Mesendoderm (in vitro differentiated cells): ENCODE data around the gene CARD14.

Source experiments
- DNase-seq: peaks from one replicate; pipeline ENCODE4 v3.0.0; 2013
- H2AK5ac ChIP-seq: 2 replicates; pipeline ENCODE4 v1.6.1; 2013; ENCODE audit warnings: low read length, inconsistent platforms
- H2BK120ac ChIP-seq: 2 replicates; pipeline ENCODE4 v1.6.1; 2013; ENCODE audit warnings: low read depth, mild to moderate bottlenecking, low read length, moderate library complexity, mixed read lengths
- H2BK15ac ChIP-seq: replicated peaks from 2 replicates; pipeline ENCODE4 v1.6.1; 2013; ENCODE audit warnings: low read depth, mild to moderate bottlenecking, moderate library complexity
- H2BK5ac ChIP-seq: 2 replicates; pipeline ENCODE4 v1.6.1; 2013; ENCODE audit warnings: low read length, inconsistent platforms
- H3K18ac ChIP-seq: 2 replicates; pipeline ENCODE4 v1.6.1; 2013; ENCODE audit warnings: mild to moderate bottlenecking, low read length, mixed read lengths
- H3K23ac ChIP-seq: one replicate; pipeline ENCODE4 v1.6.1; 2013; ENCODE audit warnings: low read length
- H3K27ac ChIP-seq: 2 replicates; pipeline ENCODE4 v1.5.1; 2013; ENCODE audit warnings: low read depth, mild to moderate bottlenecking, inconsistent platforms, low read length, moderate library complexity
- H3K27me3 ChIP-seq: 2 replicates; pipeline ENCODE4 v1.6.1; 2013; ENCODE audit warnings: low read length, control low read depth, mild to moderate bottlenecking, inconsistent platforms; ENCODE audit not compliant: insufficient read depth, poor library complexity
- H3K36me3 ChIP-seq: 2 replicates; pipeline ENCODE4 v1.6.1; 2013; ENCODE audit warnings: low read length, inconsistent platforms; ENCODE audit not compliant: control insufficient read depth, insufficient read depth
- H3K4ac ChIP-seq: one replicate; pipeline ENCODE4 v1.6.1; 2013; ENCODE audit warnings: low read depth, mild to moderate bottlenecking, low read length, moderate library complexity
- H3K4me1 ChIP-seq: 2 replicates; pipeline ENCODE4 v1.6.1; 2013; ENCODE audit warnings: low read depth, low read length, inconsistent platforms; ENCODE audit not compliant: control insufficient read depth
- H3K4me2 ChIP-seq: 2 replicates; pipeline ENCODE4 v1.6.1; 2013; ENCODE audit warnings: low read length
- H3K4me3 ChIP-seq: 2 replicates; pipeline ENCODE4 v1.5.1; 2013; ENCODE audit warnings: mild to moderate bottlenecking, low read length
- H3K56ac ChIP-seq: one replicate; pipeline ENCODE4 v1.6.1; 2013; ENCODE audit warnings: low read length
- H3K79me1 ChIP-seq: 2 replicates; pipeline ENCODE4 v1.6.1; 2013; ENCODE audit warnings: low read length, inconsistent platforms
- H3K79me2 ChIP-seq: 2 replicates; pipeline ENCODE4 v1.6.1; 2013; ENCODE audit warnings: mild to moderate bottlenecking, low read length; ENCODE audit not compliant: control insufficient read depth, insufficient read depth
- H3K9ac ChIP-seq: 2 replicates; pipeline ENCODE4 v1.6.1; 2013; ENCODE audit warnings: low read length, inconsistent platforms
- H4K5ac ChIP-seq: one replicate; pipeline ENCODE4 v1.6.1; 2013; ENCODE audit warnings: low read length
- H4K8ac ChIP-seq: one replicate; pipeline ENCODE4 v1.6.1; 2013; ENCODE audit warnings: low read depth, mild to moderate bottlenecking, control low read depth, low read length, moderate library complexity
- WGBS: extraction: QIAGEN DNeasy Blood & Tissue Kit; methylation state at CpG from one replicate; pipeline ENCODE4 v1.1.7; 2013; ENCODE audit warnings: low lambda C conversion rate, missing lambda C conversion rate; ENCODE audit not compliant: insufficient coverage; ENCODE audit errors: extremely low coverage; 5-methylcytosine and 5-hydroxymethylcytosine counted together

CARD14 gene

DNA sequence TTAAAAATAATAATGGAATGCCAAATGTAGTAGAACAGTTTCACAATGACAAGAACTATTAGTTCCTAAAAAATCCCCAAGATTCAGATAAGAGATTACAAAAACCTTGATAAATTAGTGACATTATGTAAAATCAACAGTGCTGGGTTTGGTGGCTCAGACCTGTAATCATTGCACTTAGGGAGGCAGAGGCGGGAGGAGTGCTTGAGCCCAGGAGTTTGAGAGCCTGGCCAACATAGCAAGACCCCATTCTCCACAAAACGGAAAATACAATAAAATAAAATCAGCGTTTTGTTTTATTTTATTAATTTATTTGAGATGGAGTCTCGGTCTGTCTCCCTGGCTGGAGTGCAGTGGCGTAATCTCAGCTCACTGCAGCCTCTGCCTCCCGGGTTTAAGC, 4.1 kb downstream of the CARD14 start:
- no peak overlapping the region for H3K9ac ChIP-seq
- no peak overlapping the region for H4K8ac ChIP-seq

DNA sequence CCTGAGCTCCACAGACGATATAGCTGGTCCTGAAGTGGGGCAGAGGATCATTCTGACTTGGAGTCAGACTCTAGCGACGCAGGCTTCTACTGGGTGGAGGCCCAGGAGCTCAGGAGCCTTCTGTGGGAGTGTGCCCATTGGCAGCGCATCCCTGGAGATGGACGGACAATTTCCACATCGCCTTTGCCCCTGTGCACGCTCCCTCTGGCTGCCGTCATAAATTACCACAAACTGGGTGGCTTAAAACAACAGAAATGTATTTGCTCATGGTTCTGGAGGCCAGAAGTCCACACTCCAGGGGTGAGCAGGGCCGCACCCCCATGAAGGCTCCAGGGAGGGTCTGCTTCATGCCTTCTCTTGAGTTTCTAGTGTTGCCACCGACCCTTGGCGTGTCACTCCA, 6.9 kb downstream of the CARD14 start:
- no peaks in the 10 kb centered on the region for H3K79me2 ChIP-seq
- H3K4ac ChIP-seq: no peak overlapping the region
- no peaks in the 10 kb centered on the region for H3K27me3 ChIP-seq
- H3K56ac ChIP-seq: no peak overlapping the region
- H2AK5ac ChIP-seq: no peak overlapping the region
- no peak overlapping the region for H2BK15ac ChIP-seq
- H3K4me1 ChIP-seq: no peaks in the 10 kb centered on the region
- no peak overlapping the region for H4K8ac ChIP-seq
- no peak overlapping the region for H3K18ac ChIP-seq
- no peak for DNase-seq
- H3K4me3 ChIP-seq: no peak overlapping the region
- no peak overlapping the region for H3K4me2 ChIP-seq
- no peaks in the 10 kb centered on the region for H3K79me1 ChIP-seq
- no peak overlapping the region for H4K5ac ChIP-seq
- no peak overlapping the region for H3K27ac ChIP-seq
- no peak overlapping the region for H2BK5ac ChIP-seq
- no peaks in the 10 kb centered on the region for H3K36me3 ChIP-seq
- WGBS: no CpG with 5 or more reads among the region's 11 CpGs
- H3K23ac ChIP-seq: no peak overlapping the region
- H2BK120ac ChIP-seq: no peak overlapping the region
- H3K9ac ChIP-seq: no peak overlapping the region

More for the DNA sequence above, 4.1 kb downstream of the CARD14 start:
- WGBS: no CpG with 5 or more reads among the region's 6 CpGs
- Histone ChIP-seq H2BK120ac (no peak overlapping the region), H3K18ac (no peak overlapping the region), H4K5ac (no peak overlapping the region), H2AK5ac (no peak overlapping the region), H3K79me2 (no peaks in the 10 kb centered on the region), H3K4me2 (no peak overlapping the region), H3K56ac (no peak overlapping the region), H3K27me3 (no peaks in the 10 kb centered on the region), H3K79me1 (no peaks in the 10 kb centered on the region), H3K4me1 (no peaks in the 10 kb centered on the region), H3K27ac (no peak overlapping the region), H3K23ac (no peak overlapping the region), H3K4me3 (no peak overlapping the region), H2BK15ac (no peak overlapping the region), H3K4ac (no peak overlapping the region), H3K36me3 (no peaks in the 10 kb centered on the region), H2BK5ac (no peak overlapping the region)
- no peak for DNase-seq

DNA sequence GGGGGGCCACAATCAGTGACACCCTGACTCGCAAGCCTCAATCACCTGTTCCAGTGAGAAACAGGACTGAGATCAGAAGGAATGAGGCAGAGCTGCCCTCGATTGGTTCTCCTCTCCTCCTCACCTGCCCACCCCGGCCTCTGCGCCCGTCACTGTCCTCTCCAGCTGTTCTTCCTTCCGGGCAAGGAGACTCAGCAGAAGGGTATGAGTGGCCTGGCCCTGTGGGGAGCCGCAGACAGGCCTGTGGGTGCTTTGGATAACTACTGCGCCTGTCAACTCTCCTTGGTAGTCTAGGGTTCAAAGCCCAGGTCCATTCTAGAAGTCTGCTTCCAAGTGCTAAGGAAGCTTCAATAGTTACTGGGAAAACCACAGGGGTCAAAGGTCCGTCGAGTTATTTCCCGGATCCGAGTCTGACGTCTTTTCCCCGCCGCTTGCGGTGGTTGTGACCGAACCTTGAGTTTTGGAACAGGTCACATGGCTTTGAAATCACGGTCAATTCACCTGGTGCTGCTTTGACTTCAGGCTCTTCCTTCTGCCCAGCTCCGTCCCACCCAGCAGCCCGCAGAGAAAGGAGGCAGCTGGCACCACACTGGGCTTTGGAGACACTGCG, 8.3 kb downstream of the CARD14 start:
- H3K27ac ChIP-seq: no peak overlapping the region
- no peak overlapping the region for H4K8ac ChIP-seq
- no peaks in the 10 kb centered on the region for H3K4me1 ChIP-seq
- no CpG with 5 or more reads among the region's 21 CpGs for WGBS
- no peak overlapping the region for H2AK5ac ChIP-seq
- no peak overlapping the region for H2BK5ac ChIP-seq
- H3K56ac ChIP-seq: no peak overlapping the region
- no peaks in the 10 kb centered on the region for H3K36me3 ChIP-seq
- no peak overlapping the region for H2BK15ac ChIP-seq
- no peaks in the 10 kb centered on the region for H3K79me2 ChIP-seq
- no peak overlapping the region for H3K4me2 ChIP-seq
- H3K79me1 ChIP-seq: no peaks in the 10 kb centered on the region
- H3K23ac ChIP-seq: no peak overlapping the region
- H4K5ac ChIP-seq: no peak overlapping the region
- DNase-seq: no peak
- no peak overlapping the region for H2BK120ac ChIP-seq
- H3K9ac ChIP-seq: no peak overlapping the region
- no peaks in the 10 kb centered on the region for H3K27me3 ChIP-seq
- H3K18ac ChIP-seq: no peak overlapping the region
- H3K4ac ChIP-seq: no peak overlapping the region
- no peak overlapping the region for H3K4me3 ChIP-seq

DNA sequence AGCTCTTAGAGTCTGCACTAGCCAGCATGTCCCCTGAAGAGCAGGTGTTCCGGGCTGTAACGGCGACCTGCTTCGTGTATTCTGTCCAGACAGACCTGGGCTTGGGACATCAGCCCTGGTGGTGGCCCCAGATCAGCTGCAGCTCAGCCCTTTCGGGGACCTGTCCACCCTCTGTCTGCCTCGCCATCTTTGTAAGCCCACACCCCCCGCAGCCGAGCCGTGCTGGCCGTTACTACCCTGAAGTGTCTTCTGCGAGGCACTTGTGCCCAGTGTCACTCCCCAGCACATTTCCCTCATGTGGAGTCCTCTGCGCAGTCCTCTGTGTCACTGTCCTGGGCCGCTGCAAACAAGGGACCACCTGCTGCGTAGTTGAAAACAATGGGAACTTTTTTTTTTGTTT, 10.4 kb downstream of the CARD14 start:
- Histone ChIP-seq H3K4me3 (no peak overlapping the region), H2BK15ac (no peak overlapping the region), H3K18ac (no peak overlapping the region), H2AK5ac (no peak overlapping the region), H3K56ac (no peak overlapping the region), H4K5ac (no peak overlapping the region), H3K36me3 (no peaks in the 10 kb centered on the region), H3K27me3 (no peaks in the 10 kb centered on the region), H3K27ac (no peak overlapping the region), H3K79me2 (no peaks in the 10 kb centered on the region), H3K23ac (no peak overlapping the region), H3K4me1 (no peaks in the 10 kb centered on the region), H2BK120ac (no peak overlapping the region), H3K4me2 (no peak overlapping the region), H2BK5ac (no peak overlapping the region), H4K8ac (no peak overlapping the region), H3K4ac (no peak overlapping the region), H3K79me1 (no peaks in the 10 kb centered on the region), H3K9ac (no peak overlapping the region)
- no CpG with 5 or more reads among the region's 14 CpGs for WGBS
- DNase-seq: no peak

DNA sequence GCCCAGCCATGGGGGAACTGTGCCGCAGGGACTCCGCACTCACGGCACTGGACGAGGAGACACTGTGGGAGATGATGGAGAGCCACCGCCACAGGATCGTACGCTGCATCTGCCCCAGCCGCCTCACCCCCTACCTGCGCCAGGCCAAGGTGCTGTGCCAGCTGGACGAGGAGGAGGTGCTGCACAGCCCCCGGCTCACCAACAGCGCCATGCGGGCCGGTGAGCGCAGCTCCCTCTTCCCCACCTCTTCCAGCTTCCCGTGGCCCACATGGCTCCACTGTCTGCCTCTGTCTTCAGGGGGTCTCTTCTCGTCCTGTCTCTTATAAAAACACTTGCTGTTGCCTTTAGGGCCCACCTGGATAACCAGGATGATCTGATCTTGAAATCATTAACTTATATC, 11.6 kb downstream of the CARD14 start:
- Histone ChIP-seq H3K79me1 (no peaks in the 10 kb centered on the region), H3K4me3 (no peak overlapping the region), H3K23ac (no peak overlapping the region), H2BK15ac (no peak overlapping the region), H3K79me2 (no peaks in the 10 kb centered on the region), H3K18ac (no peak overlapping the region), H3K4ac (no peak overlapping the region), H4K5ac (no peak overlapping the region), H4K8ac (no peak overlapping the region), H2BK5ac (no peak overlapping the region), H2AK5ac (no peak overlapping the region), H3K27ac (no peak overlapping the region), H3K36me3 (no peaks in the 10 kb centered on the region), H3K27me3 (no peaks in the 10 kb centered on the region), H3K9ac (no peak overlapping the region), H3K4me2 (no peak overlapping the region), H2BK120ac (no peak overlapping the region), H3K56ac (no peak overlapping the region), H3K4me1 (no peaks in the 10 kb centered on the region)
- no CpG with 5 or more reads among the region's 17 CpGs for WGBS
- DNase-seq: no peak

DNA sequence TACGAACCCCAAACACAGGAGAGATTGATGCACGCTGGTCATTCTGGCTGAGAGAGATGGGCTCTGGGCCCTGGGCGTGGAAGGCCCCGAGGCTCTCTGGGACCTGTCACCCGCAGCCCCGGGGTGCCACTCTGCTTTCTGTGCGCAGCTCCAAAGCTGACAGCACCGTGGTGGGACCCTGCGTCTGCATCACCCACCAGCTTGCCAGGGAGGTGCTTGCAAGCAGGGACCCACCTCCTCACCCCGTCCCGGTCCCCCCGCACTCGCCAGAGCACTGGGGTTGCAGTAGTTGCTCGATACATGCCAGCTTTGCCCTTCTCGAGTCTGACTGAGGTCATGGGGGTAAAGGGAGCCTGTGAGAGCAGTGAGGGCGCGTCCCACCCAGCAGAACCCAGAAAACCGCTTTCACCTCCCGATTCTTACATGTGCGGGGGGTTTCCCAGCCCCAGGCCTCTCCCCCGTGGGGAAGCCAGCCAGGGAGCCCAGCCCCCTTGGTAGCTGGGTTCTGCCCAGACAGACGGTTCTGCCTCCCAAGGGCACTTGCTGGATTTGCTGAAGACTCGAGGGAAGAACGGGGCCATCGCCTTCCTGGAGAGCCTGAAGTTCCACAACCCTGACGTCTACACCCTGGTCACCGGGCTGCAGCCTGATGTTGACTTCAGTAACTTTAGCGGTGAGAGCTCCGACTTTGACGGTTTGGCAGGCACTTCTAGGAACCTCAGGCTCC, 12.5 kb downstream of the CARD14 start:
- H3K27me3 ChIP-seq: no peaks in the 10 kb centered on the region
- H3K18ac ChIP-seq: no peak overlapping the region
- H3K4ac ChIP-seq: no peak overlapping the region
- no peaks in the 10 kb centered on the region for H3K36me3 ChIP-seq
- no peaks in the 10 kb centered on the region for H3K79me2 ChIP-seq
- no peak for DNase-seq
- H3K9ac ChIP-seq: no peak overlapping the region
- no peak overlapping the region for H4K8ac ChIP-seq
- no peak overlapping the region for H2AK5ac ChIP-seq
- no peaks in the 10 kb centered on the region for H3K4me1 ChIP-seq
- H3K56ac ChIP-seq: no peak overlapping the region
- no peak overlapping the region for H2BK120ac ChIP-seq
- no peak overlapping the region for H3K4me3 ChIP-seq
- H2BK15ac ChIP-seq: no peak overlapping the region
- no peak overlapping the region for H2BK5ac ChIP-seq
- no peak overlapping the region for H4K5ac ChIP-seq
- no peak overlapping the region for H3K23ac ChIP-seq
- no peak overlapping the region for H3K27ac ChIP-seq
- H3K4me2 ChIP-seq: no peak overlapping the region
- no peaks in the 10 kb centered on the region for H3K79me1 ChIP-seq
- WGBS: no CpG with 5 or more reads among the region's 30 CpGs
